Stimulated activated CD4-positive, alpha-beta T cell treated with anti-CD3 and anti-CD28 coated beads, Interleukin-15, amount 100 ng/mL, for 1 hour (primary cell): ENCODE data around the gene ACSS1.

Source experiments
- DNase-seq, 2 donors: peaks; one replicate each; pipeline ENCODE4 v3.0.0-alpha.2; 2020; ENCODE audit warnings: low read depth in 1 of 2, low spot score in 1 of 2

The ACSS1 gene

DNA sequence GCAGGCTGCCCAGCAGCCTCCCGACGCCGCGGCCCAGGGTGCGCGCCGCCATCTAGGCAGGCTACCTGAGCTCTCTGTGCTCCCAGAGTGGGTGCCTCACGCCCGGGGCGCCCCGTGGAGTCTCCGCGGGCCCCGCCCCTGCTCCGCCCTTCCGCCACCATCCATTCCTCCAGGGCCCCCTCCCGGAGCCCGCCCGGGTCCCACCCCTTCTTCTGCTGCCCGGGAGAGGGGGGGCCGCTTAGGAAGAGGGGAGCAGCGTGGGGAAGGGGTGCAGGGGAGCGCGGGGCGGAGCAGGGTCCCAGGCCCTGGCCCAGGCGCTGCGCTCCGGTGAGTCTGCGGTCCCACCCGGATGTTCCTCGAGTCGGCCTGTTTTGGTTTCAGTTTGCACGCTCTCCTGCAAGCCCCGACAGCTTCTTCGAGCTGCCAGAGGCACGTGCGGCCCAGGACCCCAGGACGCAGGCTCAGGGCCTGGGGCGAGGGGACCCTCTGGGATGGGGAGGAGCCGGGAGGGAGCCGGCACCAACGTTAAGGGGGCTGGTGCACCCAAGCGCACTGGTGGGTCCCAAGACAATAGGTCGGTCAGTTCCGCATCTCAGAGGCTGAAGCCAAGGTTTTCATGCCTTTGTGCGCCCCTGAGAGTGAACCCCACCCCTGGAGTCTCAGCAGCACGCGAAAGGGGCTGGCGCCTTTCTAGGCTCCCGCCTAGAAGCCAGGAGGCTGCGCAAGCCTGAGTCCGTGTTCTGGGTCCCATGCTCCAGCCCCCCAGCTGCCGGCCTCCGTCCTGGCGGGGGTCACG lies at the start of gene ACSS1:
ACSS1 (minus strand) TSS at position 89 of the 796 bp plus-strand sequence; CDS start at position 52, 37 bp downstream.
- DNase-seq: peak; percentile 46 to 55

- DNase-seq: no peak
Observed at GRCh38 chr20:25103526-25103925, 45.6 kb upstream of the ACSS1 start.

DNA sequence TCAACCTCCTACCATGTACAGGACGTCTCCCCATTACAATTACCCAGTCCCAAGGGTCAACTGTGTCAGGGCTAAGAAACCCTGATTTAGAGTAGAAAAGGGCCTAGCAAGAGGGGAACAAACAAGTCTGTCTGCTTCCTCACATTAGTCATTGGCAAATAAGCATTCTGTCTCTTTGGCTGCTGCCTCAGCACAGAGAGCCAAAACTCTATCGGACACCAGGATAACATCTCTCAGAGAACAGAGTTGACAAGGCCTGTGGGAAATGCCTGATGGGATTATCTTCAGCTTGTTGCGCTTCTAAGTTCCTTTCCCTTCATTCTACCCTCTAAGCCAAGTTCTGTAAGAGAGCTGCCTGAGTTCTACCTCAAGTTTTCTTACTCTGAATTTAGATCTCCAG lies 43.0 kb upstream of the ACSS1 start:
- no peak for DNase-seq

DNA sequence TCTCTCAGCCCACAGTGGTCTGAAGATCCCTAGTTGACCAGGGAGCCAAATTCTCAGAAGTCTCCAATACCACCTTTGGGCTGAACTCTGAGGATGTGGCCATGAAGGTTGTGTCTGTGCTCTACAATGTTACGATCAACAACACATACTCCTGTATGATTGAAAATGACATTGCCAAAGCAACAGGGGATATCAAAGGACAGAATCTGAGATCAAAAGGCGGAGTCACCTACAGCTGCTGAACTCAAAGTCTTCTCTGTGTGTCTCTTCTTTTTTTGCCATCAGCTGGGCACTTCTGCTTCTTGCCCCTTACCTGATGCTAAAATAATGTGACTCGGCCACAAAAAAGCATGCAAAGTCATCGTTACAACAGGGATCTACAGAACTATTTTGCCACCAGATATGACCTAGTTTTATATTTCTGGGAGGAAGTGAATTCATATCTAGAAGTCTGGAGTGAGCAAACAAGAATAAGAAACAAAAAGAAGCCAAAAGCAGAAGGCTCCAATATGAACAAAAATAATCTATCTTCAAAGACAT lies 41.7 kb upstream of the ACSS1 start:
- DNase-seq: no peak

DNA sequence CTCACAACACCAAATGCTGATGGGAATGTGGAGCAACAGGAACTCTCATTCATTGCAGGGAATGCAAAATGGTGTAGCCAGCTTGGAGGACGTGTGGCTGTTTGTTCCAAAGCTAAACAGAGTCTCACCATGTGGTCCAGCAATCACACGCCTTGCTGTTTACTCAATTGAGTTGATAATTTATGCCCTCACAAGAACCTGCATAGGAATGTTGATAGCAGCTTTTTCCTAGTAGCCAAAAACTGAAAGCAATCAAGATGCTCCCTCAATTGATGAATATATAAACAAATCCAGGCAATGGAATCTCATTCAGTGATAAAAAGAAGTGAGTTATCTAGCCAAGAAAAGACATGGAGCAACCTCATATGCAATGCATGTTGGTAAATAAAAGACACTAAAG lies 39.6 kb upstream of the ACSS1 start:
- no peak for DNase-seq

- no peak for DNase-seq
Observed at GRCh38 chr20:25090492-25091429, 32.8 kb upstream of the ACSS1 start.

DNA sequence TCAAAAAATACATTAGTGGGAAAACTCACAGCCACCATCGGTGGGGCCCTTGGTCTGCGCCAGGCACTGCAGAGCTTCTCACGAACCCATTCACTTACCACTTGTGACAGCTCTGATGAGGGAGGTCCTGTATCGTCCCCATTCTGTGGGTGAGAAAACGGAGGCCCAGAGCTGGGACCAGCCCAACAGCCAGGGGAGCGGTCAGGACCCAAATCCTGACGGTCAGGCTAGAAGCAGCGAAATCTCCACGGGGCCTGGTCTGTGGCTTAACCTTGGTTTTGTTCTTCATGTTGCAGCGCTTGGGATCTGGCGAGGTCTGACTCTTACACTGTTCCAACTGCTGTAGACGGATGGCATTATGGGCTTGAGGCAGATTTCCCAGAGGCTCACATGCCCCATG lies 31.7 kb upstream of the ACSS1 start:
- no peak for DNase-seq

GRCh38 chr20:25089096-25089495 lies 31.2 kb upstream of the ACSS1 start:
- DNase-seq: no peak

DNA sequence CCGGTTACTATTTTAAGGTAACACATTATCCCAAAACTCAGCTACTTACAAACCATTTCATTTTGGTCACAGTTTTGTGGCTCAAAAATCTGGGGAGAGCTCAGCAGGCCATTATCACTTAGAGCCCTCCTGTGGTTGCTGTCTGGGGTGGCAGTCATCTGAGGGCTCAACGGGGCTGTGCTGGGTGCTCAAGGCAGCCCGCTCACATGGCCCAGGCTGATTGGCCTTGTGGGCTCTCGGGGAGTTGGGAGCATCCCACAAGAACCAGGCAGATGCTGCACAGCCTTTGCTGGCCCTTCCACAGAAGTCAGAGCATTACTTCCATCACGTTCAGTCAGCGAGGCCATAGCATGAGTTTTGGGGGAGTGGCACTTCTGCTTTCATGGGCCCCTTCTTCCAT lies 30.3 kb upstream of the ACSS1 start:
- DNase-seq: no peak

GRCh38 chr20:25087186-25087929 lies 29.4 kb upstream of the ACSS1 start:
- DNase-seq: no peak

DNA sequence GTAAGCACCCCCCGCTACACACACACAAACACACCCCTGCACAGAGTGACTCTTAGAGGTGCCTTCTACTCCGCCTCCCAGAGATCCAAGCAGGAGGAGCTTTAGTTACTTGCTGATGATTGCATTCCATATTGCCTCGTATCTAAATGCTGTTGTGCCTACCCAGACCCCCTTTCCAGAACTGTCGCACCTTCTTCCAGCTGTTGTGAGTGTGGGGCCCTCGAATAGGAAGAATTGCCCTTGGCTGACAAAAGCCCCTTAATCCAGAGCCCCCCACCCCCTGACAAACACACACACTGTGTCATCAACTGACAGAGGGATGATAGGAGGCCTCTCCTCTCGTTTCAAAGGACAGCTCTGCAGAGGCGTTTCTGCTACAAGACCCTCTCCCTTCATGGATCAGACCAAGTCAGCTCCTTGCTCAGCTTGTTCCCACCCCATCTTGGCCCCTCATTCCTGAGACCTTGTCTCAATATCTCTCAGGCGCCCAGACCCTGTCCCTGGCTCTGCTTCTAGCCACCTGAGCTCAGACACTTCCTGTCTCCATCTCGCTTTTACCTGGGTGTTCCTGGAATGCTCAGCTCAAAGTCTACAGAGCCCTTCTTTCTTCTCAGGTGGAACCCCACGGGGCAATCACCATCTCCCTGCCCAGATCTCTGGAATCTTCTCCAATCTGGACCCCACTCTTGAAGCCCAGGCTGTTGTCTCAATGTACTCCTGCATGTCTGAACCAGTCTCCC lies 28.0 kb upstream of the ACSS1 start:
- DNase-seq: no peak

- no peak for DNase-seq
Observed at GRCh38 chr20:25084626-25085187, 26.8 kb upstream of the ACSS1 start.

DNA sequence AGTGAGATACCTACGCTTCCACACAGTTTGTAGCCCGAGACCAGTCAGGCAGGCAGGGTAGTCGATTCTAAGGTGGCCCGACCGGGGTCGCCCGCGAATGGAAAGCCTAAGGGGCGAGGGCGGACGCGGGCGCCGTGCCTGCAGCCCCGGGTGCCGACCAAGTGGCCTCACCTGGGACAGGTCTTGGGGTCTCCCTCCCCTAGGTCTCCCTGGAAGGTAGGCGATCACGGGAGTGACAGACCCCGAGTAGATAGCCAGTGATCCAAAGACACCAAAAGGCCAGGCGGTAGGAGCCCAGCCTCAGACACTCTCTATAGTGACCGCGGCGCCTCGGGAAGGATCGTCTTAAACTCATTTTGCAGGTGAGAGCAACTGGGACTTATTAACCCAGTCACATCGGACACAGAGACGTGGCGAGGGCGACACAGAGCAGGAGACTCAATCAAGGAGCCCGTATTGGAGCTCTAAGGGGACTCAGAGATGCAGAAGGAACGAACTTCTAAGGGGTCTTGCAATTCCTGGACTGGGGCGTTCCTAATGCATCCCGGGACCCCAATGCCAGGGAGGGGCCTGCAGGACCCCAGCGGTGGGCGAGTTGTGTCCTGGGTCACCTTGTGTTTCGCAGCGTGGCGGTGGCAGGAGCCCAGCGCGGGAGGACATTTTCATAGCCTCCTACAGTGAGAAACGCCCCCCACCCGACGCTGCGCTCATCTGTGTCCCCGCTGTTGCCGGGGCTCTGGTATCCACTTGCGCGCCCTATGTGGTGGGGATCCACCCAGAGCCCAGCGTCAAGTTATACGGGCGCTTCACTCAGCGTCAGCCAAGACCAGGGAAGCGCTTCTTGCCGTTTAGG lies 26.1 kb upstream of the ACSS1 start:
- no peak for DNase-seq

GRCh38 chr20:25083141-25083772 lies 25.3 kb upstream of the ACSS1 start:
- DNase-seq: no peak

DNA sequence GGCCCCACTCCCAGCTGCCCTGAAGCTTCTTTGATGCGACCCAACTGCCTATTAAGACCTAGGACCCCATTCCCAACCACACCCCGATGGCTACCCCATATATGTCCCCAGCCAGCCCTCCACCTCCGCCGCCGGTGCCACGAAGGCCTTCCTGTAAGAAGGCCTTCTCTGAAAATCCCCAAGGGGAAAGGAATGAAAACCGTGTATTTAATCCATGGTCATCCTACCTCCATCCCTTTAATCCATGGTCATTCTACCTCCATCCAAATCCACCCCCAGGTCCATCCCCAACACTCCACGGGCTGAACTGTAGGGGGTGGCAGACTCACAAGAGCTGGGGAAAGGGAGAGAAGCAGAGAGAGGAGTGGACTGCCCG lies 24.5 kb upstream of the ACSS1 start:
- no peak for DNase-seq

GRCh38 chr20:25081730-25082497 lies 24.0 kb upstream of the ACSS1 start, which contains the start of gene VSX1:
Gene VSX1, minus strand, starts transcription at chr20:25082141. Its CDS starts 45 bp downstream, at chr20:25082096.
- no peak for DNase-seq

DNA sequence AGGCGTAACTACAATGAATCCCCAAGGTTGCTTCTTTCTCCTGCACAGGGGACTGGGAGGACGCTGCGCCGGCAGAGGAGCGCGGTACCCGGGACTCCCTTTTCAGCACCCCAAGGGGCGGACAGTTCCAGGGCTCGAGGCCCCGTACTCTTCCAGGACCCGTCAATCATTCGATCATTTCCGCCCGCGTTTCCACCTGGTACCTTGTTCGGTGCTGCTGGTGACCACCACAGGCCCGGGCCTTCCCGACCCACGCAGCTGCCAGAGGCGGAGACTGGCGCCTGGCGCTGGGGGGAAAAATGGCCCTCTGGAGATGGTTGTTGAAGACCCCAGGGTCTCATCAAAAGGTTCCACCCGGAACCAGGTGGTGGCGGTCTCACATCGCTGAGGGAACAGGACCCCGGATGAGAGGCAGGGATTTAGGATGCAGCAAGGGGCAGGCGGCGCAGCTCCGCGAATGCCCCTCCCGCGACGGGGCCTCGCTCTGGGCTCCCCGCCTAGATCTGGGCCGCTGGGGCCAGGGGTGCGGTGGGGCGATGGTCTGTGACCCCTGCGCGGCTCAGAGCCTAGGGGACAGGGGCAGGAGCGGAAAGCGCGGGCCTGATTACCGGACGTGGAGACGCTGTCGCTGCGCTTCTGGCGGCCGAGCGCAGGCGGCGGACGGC lies 23.3 kb upstream of the ACSS1 start:
- no peak for DNase-seq
